ENCODE data around the gene MTX1. TPM values are rescaled to one million over a fixed set of nuclear protein-coding genes. Genes with fewer than 3 reads are reported as not detected.
"Not testable (repeated sequence)": the region's sequence is repeated elsewhere in the genome, so short reads cannot be mapped to it uniquely, and the experiment has no call there.

Gene MTX1
- total RNA-seq, 4 donors from 2014 or later = 30.1 to 50.7 (median 35.3) TPM

GRCh38 chr1:155193275-155193990, 15.1 kb upstream of the MTX1 start:
- Histone ChIP-seq H3K9me3 (no peaks in the 10 kb centered on the region), H3K36me3 (peaks cover 0 to 28% (median 0%) of the 10 kb centered on the region in 3 donors), H3K4me1 (peaks cover 0 to 52% (median 20%) of the 10 kb centered on the region in 4 donors), H3K27ac (peak overlapping the region; percentile 86 to 97 (median 92)), H3K27me3 (no peaks in the 10 kb centered on the region), H3K4me3 (peak overlapping the region; percentile 50 to 56 (median 54))
- TF ChIP-seq EP300 (IDR thresholded peaks at IDR 0.05) (peak; percentile 26 to 87), POLR2A (IDR thresholded peaks at IDR 0.05) (peak; percentile 56 to 61)
- TF ChIP-seq, protein P1, sequence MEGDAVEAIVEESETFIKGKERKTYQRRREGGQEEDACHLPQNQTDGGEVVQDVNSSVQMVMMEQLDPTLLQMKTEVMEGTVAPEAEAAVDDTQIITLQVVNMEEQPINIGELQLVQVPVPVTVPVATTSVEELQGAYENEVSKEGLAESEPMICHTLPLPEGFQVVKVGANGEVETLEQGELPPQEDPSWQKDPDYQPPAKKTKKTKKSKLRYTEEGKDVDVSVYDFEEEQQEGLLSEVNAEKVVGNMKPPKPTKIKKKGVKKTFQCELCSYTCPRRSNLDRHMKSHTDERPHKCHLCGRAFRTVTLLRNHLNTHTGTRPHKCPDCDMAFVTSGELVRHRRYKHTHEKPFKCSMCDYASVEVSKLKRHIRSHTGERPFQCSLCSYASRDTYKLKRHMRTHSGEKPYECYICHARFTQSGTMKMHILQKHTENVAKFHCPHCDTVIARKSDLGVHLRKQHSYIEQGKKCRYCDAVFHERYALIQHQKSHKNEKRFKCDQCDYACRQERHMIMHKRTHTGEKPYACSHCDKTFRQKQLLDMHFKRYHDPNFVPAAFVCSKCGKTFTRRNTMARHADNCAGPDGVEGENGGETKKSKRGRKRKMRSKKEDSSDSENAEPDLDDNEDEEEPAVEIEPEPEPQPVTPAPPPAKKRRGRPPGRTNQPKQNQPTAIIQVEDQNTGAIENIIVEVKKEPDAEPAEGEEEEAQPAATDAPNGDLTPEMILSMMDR (IDR thresholded peaks at IDR 0.05) = peak; percentile 96 to 99 (median 98)
- DNase-seq (ENCODE audit: low spot score in 2 of 2) = peak; percentile 81 to 85
- WGBS, 2 donors = 0 to 1% methylated on average over 38 of the region's 38 CpGs

DNA sequence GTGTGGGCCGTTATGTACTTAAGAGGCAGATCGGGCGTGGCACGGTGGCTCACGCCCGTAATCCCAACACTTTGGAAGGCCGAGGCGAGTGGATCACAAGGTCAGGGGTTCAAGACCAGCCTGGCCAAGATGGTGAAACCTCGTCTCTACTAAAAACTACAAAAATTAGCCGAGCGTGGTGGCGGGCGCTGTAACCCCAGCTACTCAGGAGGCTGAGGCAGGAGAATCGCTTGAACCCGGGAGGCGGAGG, 14.6 kb upstream of the MTX1 start:
- 1 to 3% methylated on average over 16 of the region's 16 CpGs for WGBS, 2 donors
- peaks cover 0 to 52% (median 20%) of the 10 kb centered on the region in 4 donors for H3K4me1 ChIP-seq
- not testable (repeated sequence) for DNase-seq (ENCODE audit: low spot score in 2 of 2)

GRCh38 chr1:155195201-155196102, 13.0 kb upstream of the MTX1 start:
- Histone ChIP-seq H3K27me3 (no peaks in the 10 kb centered on the region), H3K27ac (peak overlapping the region; percentile 86 to 97 (median 92)), H3K9me3 (no peaks in the 10 kb centered on the region), H3K4me1 (peaks cover 0 to 52% (median 20%) of the 10 kb centered on the region in 4 donors), H3K36me3 (peaks cover 0 to 49% (median 0%) of the 10 kb centered on the region in 3 donors), H3K4me3 (peak overlapping the region; percentile 50 to 56 (median 54))
- TF ChIP-seq EP300 (IDR thresholded peaks at IDR 0.05) (no peak), POLR2A (IDR thresholded peaks at IDR 0.05) (no peak)
- TF ChIP-seq, protein P1 (IDR thresholded peaks at IDR 0.05) = no peak
- DNase-seq (ENCODE audit: low spot score in 2 of 2) = no peak
- 3 to 25% methylated on average over 15 to 22 of the region's 27 CpGs for WGBS, 2 donors

More for the DNA sequence above, 14.6 kb upstream of the MTX1 start:
- Histone ChIP-seq H3K4me3 (peak overlapping the region; percentile 50 to 56 (median 54)), H3K27ac (peak overlapping the region; percentile 86 to 97 (median 92)), H3K36me3 (peaks cover 0 to 33% (median 0%) of the 10 kb centered on the region in 3 donors)
- not testable (repeated sequence) for H3K9me3 ChIP-seq, H3K27me3 ChIP-seq

GRCh38 chr1:155196103-155196892, 12.2 kb upstream of the MTX1 start:
- no peak for DNase-seq (ENCODE audit: low spot score in 2 of 2)
- Histone ChIP-seq H3K4me1 (peaks cover 0 to 52% (median 20%) of the 10 kb centered on the region in 4 donors), H3K4me3 (peak overlapping the region in 1 of 4 donors; percentile 55), H3K27ac (peak overlapping the region in 3 of 4 donors; percentile 86 to 97 (median 96)), H3K27me3 (no peaks in the 10 kb centered on the region), H3K9me3 (no peaks in the 10 kb centered on the region), H3K36me3 (peaks cover 0 to 57% (median 0%) of the 10 kb centered on the region in 3 donors)
- TF ChIP-seq, protein P1 (IDR thresholded peaks at IDR 0.05) = no peak
- TF ChIP-seq EP300 (IDR thresholded peaks at IDR 0.05) (no peak), POLR2A (IDR thresholded peaks at IDR 0.05) (no peak)
- 48 to 54% methylated on average over 6 of the region's 6 CpGs for WGBS, 2 donors

Measured in tibial nerve (tissue), 4 donors.